Measurements from ENCODE around the gene GH1.
"Not testable (repeated sequence)": the region's sequence is repeated elsewhere in the genome, so short reads cannot be mapped to it uniquely, and the experiment has no call there.

DNA sequence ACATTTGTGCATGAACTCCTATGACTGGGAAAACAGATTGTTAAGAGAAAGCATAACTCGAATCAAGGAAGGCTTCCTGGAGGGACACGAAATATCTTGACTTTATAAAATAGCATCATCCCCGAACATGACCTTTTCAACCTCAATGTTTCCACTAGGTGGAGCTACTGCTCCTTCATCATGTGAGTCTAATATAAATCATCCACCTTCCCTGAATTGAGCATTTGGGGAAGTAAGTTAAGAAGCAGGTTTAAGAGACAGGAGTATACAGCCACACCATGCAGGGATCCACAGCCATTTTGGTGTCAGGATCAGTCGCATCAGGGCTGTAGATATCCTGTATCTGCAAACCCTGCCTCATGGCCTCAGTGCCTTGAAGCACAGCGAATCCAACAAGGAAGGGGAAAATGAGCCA is 14.8 kb downstream of the GH1 start:
- not testable (repeated sequence) for TF ChIP-seq ZNF879 (CRISPR knock-in tag; IDR thresholded peaks at IDR 0.05); U2AF2 (IDR thresholded peaks at IDR 0.05; ENCODE audit: low read depth, low read length); ZNF775 (CRISPR knock-in tag; IDR thresholded peaks at IDR 0.05; ENCODE audit: borderline replicate concordance); POLR2A (IDR thresholded peaks at IDR 0.05; ENCODE audit: insufficient read depth in 1 of 2, low read depth in 2 of 2, low read length in 2 of 2); ZNF30 (CRISPR knock-in tag; IDR thresholded peaks at IDR 0.05); FOSL1 (CRISPR knock-in tag; IDR thresholded peaks at IDR 0.05; ENCODE audit: borderline replicate concordance); CBFB (CRISPR knock-in tag; IDR thresholded peaks at IDR 0.05); POLR2AphosphoS5 (IDR thresholded peaks at IDR 0.05; ENCODE audit: low read depth, low read length)
- TF ChIP-seq, protein P1, sequence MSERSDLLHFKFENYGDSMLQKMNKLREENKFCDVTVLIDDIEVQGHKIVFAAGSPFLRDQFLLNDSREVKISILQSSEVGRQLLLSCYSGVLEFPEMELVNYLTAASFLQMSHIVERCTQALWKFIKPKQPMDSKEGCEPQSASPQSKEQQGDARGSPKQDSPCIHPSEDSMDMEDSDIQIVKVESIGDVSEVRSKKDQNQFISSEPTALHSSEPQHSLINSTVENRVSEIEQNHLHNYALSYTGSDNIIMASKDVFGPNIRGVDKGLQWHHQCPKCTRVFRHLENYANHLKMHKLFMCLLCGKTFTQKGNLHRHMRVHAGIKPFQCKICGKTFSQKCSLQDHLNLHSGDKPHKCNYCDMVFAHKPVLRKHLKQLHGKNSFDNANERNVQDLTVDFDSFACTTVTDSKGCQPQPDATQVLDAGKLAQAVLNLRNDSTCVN (CRISPR knock-in tag; IDR thresholded peaks at IDR 0.05; ENCODE audit: borderline replicate concordance) = not testable (repeated sequence)
- TF ChIP-seq, protein P2, sequence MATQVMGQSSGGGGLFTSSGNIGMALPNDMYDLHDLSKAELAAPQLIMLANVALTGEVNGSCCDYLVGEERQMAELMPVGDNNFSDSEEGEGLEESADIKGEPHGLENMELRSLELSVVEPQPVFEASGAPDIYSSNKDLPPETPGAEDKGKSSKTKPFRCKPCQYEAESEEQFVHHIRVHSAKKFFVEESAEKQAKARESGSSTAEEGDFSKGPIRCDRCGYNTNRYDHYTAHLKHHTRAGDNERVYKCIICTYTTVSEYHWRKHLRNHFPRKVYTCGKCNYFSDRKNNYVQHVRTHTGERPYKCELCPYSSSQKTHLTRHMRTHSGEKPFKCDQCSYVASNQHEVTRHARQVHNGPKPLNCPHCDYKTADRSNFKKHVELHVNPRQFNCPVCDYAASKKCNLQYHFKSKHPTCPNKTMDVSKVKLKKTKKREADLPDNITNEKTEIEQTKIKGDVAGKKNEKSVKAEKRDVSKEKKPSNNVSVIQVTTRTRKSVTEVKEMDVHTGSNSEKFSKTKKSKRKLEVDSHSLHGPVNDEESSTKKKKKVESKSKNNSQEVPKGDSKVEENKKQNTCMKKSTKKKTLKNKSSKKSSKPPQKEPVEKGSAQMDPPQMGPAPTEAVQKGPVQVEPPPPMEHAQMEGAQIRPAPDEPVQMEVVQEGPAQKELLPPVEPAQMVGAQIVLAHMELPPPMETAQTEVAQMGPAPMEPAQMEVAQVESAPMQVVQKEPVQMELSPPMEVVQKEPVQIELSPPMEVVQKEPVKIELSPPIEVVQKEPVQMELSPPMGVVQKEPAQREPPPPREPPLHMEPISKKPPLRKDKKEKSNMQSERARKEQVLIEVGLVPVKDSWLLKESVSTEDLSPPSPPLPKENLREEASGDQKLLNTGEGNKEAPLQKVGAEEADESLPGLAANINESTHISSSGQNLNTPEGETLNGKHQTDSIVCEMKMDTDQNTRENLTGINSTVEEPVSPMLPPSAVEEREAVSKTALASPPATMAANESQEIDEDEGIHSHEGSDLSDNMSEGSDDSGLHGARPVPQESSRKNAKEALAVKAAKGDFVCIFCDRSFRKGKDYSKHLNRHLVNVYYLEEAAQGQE (IDR thresholded peaks at IDR 0.05; ENCODE audit: borderline replicate concordance in 1 of 2, low read depth in 1 of 2, low read length in 2 of 2) = not testable (repeated sequence)
- TF ChIP-seq, protein P3, sequence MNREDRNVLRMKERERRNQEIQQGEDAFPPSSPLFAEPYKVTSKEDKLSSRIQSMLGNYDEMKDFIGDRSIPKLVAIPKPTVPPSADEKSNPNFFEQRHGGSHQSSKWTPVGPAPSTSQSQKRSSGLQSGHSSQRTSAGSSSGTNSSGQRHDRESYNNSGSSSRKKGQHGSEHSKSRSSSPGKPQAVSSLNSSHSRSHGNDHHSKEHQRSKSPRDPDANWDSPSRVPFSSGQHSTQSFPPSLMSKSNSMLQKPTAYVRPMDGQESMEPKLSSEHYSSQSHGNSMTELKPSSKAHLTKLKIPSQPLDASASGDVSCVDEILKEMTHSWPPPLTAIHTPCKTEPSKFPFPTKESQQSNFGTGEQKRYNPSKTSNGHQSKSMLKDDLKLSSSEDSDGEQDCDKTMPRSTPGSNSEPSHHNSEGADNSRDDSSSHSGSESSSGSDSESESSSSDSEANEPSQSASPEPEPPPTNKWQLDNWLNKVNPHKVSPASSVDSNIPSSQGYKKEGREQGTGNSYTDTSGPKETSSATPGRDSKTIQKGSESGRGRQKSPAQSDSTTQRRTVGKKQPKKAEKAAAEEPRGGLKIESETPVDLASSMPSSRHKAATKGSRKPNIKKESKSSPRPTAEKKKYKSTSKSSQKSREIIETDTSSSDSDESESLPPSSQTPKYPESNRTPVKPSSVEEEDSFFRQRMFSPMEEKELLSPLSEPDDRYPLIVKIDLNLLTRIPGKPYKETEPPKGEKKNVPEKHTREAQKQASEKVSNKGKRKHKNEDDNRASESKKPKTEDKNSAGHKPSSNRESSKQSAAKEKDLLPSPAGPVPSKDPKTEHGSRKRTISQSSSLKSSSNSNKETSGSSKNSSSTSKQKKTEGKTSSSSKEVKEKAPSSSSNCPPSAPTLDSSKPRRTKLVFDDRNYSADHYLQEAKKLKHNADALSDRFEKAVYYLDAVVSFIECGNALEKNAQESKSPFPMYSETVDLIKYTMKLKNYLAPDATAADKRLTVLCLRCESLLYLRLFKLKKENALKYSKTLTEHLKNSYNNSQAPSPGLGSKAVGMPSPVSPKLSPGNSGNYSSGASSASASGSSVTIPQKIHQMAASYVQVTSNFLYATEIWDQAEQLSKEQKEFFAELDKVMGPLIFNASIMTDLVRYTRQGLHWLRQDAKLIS (CRISPR knock-in tag; IDR thresholded peaks at IDR 0.05) = not testable (repeated sequence)
- TF ChIP-seq, protein P4, sequence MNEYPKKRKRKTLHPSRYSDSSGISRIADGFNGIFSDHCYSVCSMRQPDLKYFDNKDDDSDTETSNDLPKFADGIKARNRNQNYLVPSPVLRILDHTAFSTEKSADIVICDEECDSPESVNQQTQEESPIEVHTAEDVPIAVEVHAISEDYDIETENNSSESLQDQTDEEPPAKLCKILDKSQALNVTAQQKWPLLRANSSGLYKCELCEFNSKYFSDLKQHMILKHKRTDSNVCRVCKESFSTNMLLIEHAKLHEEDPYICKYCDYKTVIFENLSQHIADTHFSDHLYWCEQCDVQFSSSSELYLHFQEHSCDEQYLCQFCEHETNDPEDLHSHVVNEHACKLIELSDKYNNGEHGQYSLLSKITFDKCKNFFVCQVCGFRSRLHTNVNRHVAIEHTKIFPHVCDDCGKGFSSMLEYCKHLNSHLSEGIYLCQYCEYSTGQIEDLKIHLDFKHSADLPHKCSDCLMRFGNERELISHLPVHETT (CRISPR knock-in tag; conservative IDR thresholded peaks at IDR 0.05) = not testable (repeated sequence)

All from HepG2 (cell line).